Inflammatory macrophage treated with lipopolysaccharide for 1 hour (primary cell): ENCODE data around the gene MYLK2.
A peak's percentile ranks its signal among the peaks of the same experiment; 100 is the strongest.

Experiments used
- DNase-seq, 2 donors: peaks; one replicate each; pipeline ENCODE4 v3.0.0-alpha.2; 2020 to 2022

MYLK2 gene

GRCh38 chr20:31879143-31879987 is 60.2 kb downstream of the MYLK2 start:
- peak; percentile 95 to 96 for DNase-seq

GRCh38 chr20:31881945-31882344 is 62.8 kb downstream of the MYLK2 start:
- DNase-seq = no peak

DNA sequence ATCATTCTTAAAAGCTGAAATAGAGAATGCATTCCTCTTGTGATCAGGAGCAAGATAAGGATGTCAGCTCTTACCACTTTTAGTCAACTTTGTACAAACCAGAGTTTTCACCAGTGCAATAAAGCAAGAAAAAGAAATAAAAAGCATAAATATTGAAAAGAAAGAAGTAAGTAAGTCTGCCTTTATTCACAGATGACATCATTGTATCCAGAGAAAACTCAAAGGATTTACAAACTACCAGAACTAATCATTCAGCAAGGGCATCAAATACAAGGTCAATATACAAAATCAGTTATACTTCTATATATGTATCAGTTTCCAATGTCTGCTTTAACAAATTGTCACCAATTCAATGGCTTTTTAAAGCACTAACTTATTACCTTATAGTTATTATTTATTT is 64.7 kb downstream of the MYLK2 start:
- DNase-seq = no peak
